HG03354 (cell line): ENCODE results near the gene CACNA1A.
"Not testable (repeated sequence)": the region's sequence is repeated elsewhere in the genome, so short reads cannot be mapped to it uniquely, and the experiment has no call there.

Experiments
- ATAC-seq: cut with Tn5 transposase; IDR thresholded peaks from one replicate; pipeline ENCODE4 v1.9.1; 2021; ENCODE audit warnings: mild to moderate bottlenecking; ENCODE audit not compliant: unreplicated experiment, poor library complexity, severe bottlenecking

CACNA1A gene

DNA sequence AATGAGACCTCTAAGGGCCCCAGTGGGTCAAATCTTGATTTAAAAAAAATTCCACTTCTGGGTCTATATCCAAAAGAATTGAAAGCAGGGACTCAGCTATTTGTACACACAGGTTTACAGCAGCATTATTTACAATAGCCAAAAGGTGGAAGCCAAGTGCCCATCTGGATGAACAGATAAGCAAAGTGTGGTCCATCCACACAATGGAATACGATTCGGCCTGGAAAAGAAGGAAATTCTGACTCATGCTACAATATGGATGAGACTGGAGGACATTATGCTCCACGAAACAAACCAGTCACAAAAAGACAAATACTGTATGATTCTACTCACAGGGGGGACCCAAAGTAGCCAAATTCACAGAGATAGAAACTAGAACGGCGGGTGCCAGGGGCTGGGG, 76.7 kb downstream of the CACNA1A start:
- ATAC-seq, result no peak

DNA sequence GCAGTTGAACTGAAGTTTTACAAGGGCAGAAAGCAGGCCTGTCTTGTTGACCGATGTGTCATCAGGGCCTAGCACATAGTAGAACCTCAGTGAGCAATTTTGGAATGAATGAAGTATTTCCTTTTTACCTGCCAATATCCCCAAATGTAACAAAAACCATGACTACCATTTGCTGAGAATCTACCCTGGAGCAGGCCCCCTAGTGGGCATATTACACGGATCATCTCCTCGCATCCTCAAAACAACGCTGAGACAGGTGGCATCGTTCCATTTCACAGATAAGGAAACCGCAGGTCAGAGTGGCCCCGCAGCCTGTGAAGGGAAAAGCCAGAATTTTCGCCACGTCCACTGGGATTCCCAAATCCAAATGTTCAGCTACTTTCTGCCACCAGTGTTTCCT, 77.9 kb downstream of the CACNA1A start:
- no peak for ATAC-seq

DNA sequence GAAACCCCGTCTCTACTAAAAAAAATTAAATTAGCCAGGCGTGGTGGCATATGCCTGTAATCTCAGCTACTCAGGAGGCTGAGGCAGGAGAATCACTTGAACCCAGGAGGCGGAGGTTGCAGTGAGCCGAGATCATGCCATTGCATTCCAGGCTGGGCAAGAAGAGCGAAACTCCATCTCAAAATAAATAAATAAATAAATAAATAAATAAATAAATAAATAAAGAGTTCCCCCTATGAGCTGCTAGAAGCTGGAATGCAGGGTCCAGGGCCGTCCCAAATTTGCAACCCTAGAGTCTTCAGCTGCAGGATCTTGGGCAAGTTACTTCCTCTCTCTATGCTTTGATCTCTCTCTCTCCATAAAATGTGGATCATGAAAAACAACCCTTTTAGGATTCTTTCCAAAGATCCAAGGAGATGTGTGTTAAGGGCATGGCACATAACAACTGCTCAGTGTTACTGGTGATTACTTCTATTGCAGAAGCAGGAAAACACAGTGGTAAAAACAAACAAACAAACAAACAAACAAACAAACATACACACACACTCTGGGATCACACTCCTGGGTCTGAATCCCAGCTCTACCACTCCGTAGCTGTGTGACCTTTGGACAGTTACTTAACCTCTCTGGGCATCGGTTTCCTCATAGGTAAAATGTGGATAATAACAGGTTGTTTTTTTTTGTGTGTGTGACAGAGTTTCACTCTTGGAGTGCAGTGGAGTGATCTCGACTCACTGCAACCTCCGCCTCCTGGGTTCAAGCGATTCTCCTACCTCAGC, 78.8 kb downstream of the CACNA1A start:
- no peak for ATAC-seq

DNA sequence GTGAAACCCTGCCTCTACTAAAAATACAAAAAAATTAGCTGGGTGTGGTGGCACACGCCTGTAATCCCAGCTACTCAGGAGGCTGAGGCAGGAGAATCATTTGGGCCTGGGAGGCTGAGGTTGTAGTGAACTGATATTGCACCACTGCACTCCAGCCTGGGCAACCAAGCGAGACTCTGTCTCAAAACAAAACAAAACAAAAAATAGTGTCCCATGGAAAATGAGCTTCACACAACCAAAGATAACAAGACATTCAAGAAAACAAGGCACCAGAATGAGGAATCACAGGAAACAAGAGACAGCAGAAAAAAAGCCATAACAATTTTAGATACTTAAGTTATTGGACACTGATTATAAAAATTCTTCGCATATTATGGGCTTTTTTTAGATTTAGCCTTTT, 80.4 kb downstream of the CACNA1A start:
- ATAC-seq, result not testable (repeated sequence)

DNA sequence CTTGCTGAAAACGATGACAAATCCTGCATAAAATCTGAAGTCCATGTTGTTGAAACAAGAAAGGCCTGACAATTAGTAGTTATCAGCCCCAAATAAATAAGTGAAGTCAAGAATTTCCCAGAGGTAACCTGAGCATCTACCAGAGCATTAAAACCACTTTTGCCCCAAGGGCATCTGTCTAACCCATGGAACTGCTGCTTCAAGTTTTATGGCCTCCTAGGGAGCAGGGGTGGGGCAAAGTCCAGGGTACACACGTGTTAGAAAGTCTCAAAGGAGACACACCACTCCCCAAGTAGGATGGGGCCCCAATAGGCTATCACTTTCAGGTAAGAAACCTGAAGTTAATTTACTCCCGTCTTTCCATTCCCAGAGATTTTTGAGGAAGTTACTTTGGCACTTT, 81.1 kb downstream of the CACNA1A start:
- ATAC-seq, result no peak

DNA sequence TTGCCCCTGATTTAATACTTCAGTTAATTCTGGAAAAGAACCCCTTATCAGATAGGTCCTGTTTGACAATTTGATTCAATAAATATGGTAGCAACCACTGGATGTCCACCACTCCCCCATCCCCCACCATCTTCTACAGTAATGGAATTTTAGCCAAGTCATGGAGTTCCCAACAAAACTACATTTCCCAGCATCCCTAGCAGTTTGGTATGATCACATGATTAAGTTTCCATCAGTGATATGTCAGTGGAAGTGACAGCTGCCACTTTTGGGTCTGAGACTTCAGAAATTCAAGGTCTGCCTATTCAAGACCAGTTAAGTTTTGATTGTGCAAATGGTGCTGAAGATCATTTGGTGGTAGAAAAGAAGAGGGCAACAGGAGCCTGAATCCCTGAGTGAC, 85.5 kb downstream of the CACNA1A start:
- ATAC-seq, result no peak

DNA sequence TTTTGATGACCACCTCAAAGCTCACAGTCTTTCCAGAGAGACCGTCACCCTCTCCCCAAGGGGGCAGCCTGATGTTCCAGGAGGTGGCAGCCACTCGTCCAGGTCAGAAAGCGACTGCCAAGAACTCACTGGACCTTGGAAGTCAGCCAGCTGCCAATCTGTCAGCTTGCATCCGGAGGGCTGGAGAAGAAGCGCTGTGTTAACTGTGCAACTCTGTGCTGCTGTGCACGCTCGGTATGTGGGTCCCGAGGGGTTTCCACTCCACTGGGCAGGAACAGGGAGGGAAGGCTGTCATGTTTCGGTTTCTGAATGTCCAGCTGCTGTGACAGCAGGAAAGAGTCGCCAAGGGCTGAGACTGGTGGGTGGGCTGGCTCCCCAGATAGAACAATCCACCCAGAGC, 89.2 kb downstream of the CACNA1A start:
- ATAC-seq, result no peak

DNA sequence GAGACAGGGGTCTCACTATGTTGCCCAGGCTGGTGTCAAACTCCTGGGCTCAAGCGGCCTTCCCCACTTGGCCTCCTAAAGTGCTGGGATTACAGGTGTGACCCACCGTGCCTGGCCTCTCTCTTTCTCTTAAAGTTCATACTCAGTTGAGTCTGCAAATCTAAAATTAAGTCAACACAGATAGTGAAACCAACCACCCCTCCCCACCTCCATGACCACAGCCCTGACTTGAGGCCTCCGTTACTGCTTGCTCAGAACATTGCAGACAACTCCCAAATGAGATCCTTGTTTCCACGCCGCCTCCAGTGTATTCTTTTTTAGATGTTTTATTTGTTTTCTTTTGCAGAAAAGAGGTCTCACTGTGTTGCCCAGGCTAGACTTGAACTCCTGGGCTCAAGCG, 94.4 kb downstream of the CACNA1A start:
- ATAC-seq, result no peak

DNA sequence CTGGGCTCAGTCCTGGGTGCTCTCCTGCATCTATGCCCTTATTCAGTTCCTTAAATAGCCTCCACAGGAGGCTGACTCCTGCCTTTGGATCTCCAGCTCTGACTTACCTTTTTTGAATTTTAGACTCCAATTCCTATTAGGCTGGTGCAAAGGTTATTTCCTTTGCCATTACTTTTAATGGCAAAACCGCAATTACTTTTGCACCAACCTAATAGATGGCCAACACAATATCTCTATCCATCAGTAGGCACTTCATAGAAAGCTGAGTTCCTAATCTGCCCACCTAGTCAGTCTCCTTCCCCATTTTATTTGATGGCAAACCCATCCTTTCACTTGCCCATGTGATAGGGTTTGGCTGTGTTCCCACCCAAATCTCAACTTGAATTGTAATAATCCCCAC, 95.3 kb downstream of the CACNA1A start:
- ATAC-seq, result no peak

DNA sequence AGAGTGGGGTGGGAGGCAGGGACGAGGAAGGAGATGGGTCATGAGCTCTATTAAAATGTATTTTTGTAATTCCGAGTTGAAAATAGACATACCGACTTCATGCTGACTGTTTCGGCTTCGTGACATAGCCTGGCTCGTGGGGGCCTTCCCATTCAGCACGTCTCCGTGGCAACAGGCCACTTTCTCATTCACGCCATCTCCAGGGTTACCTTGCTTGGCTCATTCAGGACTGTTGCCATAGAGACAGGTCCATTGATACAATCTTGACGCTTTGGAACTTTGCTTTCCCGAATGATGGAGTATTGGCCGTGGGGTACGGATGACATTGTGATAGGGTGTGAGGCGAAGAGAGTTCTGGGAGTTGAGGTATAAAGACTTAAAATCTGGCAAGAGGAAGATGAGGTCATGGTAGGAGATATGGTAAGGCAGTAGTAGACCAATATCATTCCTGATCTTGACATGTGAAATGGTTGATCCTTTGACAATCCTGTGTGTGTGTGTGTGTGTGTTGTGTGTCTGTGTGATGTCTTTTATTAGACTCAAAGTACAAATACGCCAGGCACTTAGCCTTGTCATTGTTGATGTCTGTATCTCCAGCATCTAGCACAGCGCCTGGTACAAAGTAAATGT, 97.3 kb downstream of the CACNA1A start:
- no peak for ATAC-seq

DNA sequence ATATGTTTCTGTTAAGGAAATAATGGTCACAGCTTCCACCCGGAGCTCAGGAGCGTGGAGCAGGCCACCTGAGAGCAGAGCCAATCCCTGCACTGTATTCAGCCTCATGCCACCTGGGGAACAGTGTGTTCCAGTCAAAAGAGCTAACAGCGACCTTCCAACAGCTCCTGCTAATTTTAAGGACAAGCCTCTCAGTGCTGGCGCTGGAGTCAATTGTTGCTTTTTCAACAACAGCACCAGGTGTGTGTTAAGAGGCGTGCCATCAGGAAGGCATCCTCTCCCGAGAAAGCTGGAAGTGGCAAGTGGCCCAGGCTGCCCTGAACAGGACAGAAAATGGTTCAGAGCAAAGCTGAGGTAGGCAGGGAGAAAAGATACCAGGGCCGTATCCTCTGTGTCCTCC, 102.0 kb downstream of the CACNA1A start:
- ATAC-seq, result no peak

DNA sequence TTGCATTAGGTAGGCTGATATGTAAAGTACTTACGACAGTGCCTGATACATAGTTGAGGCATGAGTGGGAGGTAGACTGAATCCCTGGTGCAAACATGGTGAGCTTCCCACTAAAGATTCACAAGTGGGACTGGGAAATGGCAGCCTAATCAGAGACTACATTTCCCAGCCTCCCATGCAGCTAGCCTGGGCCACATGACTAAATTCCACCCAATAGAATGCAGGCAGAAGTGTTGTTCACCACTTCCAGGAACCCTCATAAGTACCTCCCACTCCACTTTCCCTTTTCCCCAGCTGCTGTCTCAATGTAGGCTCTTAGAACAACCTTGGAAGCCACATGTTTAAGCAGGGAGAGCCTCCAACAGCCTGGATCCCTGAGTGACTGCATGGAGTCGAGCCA, 104.9 kb downstream of the CACNA1A start:
- no peak for ATAC-seq

DNA sequence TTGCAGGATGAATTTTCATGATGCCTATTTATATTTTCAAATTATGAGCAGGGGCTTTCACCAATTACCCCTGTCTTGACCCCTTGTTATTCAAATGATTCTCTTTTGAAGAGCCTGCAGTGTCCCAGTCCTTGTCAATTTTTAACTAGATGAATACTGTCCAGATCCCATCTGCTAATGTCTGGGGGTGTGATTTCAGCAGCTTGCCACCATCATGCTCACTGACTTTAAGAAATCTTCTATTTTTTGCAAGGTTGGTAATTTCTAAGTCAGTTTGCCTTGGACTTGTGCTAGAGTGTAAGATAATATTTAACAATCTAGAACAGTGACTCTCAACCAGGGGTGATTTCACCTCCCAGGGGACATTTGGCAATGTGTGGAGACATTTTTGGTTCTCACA, 106.0 kb downstream of the CACNA1A start:
- no peak for ATAC-seq

DNA sequence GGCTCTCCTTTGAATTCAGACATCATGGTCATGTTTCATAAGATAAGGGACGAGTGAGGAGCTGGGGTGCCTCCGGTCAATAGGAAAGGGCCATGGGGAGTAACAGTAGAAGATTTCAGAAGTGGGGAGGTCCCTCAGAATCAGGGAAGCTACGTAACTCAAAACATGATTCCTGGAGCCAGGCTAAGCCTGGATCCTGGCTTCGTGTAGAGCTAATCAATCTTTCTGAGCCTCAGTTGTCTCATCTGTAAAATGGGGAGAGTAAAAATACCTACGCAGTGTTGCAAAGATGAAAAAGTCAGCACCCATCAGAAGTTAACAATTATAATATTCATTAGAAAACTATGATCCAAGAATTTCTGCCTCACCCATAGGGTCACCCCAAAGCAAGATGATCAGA, 106.5 kb downstream of the CACNA1A start:
- no peak for ATAC-seq

DNA sequence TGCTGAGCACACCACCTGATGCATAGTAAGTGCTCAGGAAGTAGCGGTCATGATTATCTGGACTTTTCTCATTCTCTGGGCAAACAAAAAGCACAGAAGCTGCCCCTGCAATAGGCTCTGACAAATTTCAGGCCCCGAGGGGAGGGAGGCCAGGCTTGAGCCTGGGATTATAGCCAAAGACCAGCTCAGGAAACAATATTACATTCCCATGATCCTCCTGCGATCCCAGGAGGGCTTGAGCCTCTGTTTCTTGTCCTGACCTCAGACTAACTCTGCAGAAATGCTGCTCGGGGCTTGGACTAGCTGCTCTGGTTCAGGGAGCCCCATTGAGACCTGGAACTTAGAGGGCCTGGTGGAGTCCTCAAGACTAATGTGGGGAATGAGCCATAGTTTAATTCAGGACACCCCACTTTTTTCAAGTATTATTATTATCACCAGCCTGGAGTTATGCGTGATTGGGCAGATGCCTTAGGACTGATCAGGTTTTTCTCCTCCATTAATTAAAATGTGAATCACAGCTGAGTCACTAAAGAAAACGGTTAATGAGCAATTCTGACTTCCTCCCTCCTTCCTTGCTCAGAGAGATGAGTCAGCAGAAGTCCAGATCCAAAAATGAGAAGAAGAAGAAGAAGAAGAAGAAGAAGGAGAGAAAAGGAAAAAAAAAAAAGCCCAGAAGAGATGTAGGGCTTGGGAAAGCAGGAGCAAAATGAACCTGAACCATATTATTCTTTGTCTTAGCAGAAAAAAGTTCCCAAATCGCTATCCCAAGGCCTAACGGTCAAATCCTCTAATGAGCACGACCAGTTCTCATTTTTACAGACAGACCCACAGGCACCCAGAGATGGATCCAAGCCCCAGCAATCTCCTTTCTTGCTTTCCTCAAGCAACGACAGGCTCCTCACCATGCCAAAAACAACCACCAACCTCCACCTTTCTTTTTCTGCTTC, 107.2 kb downstream of the CACNA1A start:
- no peak for ATAC-seq

DNA sequence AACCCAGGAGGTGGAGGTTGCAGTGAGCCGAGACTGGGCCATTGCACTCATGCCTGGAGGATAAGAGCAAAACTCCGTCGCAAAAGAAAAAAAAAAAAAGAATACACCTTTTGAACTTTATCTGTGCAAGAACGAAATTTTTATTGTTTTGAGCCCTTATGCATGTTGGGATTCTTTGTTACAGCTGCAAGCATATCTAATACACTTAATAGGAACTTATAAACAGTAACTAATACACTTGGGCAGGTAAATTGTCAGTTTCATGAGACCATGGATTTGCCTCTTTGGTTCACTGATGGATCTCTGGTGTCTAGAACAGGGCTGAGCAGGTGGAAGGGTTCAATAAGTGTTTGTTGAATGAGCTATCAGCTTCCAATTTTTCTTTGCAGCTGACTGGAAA, 108.1 kb downstream of the CACNA1A start:
- ATAC-seq, result no peak

DNA sequence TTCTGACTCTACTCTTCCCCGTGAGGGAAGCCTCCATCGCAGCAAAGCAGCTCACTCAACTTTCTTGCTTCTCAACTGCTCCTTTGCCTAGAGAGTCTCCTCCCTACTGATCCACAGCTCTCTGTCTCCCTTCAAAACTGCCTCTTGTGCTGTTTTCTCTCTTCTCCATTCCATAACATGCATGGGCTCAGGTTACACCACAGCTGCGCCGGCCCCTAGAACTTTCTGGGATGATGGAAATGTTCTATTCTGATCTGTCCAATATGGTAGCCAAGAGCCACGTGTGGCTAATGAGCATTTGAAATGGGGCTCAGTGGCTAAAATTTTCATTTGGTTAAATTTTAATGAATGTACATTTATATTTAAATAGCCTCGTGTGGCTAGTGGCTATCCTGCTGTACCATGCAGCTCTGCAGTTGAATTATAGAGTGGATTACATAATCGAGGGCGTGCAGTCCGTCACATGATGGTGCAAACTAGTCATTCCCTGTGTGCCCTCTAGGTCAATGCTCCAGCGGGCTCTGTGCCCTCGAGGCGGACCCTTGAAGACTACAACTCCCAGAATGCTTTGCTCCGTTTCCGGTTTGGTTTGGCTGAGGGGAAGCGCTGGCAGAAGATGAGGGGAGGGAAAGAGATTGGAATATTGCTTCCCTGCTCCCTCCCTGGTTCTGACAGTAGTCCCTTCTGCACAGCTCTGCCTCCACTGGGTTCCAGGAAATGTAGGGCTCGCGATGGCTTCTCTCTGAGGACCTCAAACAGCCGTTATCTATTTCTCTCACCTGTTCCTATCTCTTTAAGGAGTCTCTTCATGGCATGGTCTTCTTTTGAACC, 109.8 kb downstream of the CACNA1A start:
- no peak for ATAC-seq

DNA sequence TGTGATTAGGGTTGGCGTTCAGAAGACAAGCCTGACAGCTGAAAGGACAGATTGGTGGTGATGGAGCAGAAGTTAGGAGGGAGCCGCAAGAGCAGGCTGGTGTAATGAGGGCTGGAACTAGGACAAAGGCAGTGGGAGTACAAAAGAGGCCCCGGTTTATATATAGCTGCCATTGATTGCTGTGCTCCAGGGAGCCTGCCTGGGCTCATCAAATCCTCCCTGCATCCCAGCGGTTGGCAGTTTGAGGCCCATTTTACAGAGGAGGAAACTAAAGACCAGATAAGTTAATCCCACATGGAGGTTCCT, 123.7 kb downstream of the CACNA1A start:
- no peak for ATAC-seq

DNA sequence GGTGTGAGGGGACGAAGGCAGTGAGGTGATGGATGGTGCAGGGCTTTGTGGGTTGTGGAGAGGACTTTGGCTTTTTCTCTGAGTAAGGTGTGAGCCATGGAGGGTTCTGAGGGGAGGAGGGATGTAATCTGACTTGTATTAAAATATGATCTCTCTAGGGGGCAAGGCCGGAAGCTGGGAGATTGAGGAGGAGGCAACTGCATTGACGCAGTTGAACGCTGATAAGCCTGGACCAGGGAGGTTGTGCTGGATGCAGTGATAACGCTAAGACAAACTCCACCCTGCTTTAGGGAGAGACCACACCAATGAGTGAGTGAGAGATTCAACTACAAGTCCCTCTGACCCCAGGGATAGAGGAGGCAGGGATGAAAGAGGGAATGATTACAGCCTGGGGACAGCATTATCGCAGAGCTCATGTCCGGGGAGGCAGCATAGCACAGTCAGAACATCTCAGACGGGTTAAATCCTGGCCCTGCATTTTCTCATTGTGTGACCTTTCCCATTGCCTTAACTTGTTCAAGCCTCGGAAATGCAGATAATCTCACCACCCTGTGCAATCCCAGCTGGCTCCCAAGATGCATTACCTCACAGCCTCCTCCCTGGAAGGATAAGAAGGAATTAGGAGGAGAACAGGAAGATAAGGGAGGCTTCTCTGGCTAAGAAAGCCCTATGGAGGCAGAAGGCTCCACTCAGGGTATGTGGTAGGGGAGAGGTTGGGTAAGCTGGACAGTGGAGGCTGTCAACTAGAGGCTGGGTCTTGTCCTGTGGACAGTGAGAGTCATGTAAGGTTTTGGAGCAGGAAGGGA, 124.2 kb downstream of the CACNA1A start:
- ATAC-seq, result no peak
